Measurements from ENCODE around the gene ANKRD18A. TPM values are rescaled to one million over a fixed set of nuclear protein-coding genes. Genes with fewer than 3 reads are reported as not detected.

The ANKRD18A gene
- 32.3 TPM for total RNA-seq (ENCODE audit: unreplicated experiment)
- long read RNA-seq, partial matches to known transcripts: 0 of 1 reads
- long read RNA-seq, other reads (novel, unspliced or antisense): 1 of 1 reads

DNA sequence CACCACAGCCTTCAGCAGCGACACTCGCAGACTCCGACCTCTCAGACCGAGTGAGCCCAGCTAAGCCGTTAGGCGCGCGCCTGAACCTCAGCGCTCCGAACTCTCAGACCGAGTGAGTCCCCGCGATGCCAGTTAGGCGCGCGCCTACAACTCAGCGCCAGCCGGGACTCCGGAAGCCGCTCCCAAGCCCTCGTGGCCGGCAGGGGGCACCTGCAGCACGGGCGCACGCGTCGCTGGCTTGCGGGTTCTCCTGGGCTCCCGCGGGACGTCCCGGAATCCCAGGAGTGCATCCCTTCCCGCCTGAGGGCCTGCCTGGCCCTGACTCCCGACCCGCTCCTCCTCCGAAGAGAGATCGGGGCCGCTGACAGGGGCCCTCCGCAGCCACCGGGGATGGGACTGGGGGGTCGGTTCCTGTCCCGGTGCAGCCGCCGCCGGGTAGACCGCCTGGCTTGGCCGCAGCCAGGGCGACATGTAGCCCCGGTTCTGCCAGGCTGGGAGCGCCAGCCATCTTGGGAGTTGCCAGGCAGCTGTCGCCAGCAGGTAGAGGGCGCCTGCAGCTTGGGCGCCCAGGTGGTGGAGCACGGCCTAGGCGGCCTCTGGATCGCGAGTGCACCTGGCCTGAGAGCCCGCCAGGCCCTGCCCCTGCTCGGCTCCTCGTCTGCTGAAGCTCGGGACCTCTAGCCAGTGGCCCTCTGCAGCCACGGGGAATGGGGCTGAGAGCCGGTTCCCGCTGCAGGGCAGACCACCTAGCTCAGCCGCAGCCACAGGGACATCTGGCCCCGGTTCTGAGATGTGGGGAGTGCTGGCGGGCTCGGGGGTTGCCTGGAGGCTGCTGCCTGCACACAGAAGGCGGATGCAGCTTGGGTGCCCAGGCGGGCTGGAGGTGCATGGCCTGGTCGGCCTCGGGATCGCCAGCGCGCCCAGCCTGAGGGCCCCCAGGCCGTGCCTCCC is at the start of gene ANKRD18A:
TSS of gene ANKRD18A (minus strand) at position 114 of the 951 bp plus-strand sequence. CDS start 311 bp downstream, outside the sequence.
- H3K9me3 Mint-ChIP-seq (ENCODE audit: unreplicated experiment): peaks cover 13% of the 10 kb centered on the region
- peaks cover 22% of the 10 kb centered on the region for H3K36me3 Mint-ChIP-seq (ENCODE audit: unreplicated experiment)
- peak within 1 kb of the TSS; percentile 93 for H3K4me3 Mint-ChIP-seq (ENCODE audit: unreplicated experiment)
- peak within 1 kb of the TSS; percentile 59 for H3K27ac Mint-ChIP-seq (ENCODE audit: unreplicated experiment)
- peaks cover 11% of the 10 kb centered on the region for H3K27me3 Mint-ChIP-seq (ENCODE audit: unreplicated experiment)
- peaks cover 6% of the 10 kb centered on the region for H3K4me1 Mint-ChIP-seq (ENCODE audit: low read depth, unreplicated experiment)
- peak; percentile 95 for DNase-seq
- TF ChIP-seq, protein P1, sequence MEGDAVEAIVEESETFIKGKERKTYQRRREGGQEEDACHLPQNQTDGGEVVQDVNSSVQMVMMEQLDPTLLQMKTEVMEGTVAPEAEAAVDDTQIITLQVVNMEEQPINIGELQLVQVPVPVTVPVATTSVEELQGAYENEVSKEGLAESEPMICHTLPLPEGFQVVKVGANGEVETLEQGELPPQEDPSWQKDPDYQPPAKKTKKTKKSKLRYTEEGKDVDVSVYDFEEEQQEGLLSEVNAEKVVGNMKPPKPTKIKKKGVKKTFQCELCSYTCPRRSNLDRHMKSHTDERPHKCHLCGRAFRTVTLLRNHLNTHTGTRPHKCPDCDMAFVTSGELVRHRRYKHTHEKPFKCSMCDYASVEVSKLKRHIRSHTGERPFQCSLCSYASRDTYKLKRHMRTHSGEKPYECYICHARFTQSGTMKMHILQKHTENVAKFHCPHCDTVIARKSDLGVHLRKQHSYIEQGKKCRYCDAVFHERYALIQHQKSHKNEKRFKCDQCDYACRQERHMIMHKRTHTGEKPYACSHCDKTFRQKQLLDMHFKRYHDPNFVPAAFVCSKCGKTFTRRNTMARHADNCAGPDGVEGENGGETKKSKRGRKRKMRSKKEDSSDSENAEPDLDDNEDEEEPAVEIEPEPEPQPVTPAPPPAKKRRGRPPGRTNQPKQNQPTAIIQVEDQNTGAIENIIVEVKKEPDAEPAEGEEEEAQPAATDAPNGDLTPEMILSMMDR (IDR thresholded peaks at IDR 0.05; ENCODE audit: partially characterized antibody, unreplicated experiment): peak; percentile 83

DNA sequence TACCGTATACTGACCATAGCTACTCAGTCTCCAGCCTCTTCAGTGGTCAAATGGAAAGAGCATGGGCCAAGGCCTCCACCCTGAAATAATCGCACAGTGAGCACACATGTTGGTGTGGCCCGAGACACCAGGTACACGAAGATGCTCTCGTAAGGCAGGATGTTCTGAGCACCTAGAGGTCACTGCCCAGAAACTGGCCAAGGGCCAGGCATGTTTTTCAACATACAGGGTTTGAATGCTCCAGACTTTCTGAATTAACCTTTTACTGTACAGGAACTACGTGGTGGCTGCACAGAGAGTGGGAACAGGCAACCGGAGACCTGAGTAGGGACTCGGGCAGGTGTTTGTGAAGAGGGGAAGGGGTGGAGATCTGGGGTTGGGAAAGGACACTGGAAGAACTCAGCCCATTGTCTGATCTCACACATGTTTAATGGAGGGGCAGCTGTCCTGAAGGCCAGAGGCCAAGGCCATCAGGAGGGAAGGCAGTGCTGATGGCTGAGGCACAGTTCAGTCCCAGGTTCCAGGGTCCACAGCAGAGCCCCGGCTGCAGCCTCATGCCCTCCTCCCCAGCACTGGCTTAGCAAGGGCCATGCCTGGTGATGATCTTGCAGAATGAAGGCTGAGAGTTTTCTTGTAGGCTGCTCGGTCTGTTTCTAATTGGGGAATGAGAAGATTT is 48.5 kb upstream of the ANKRD18A start:
- no peaks in the 10 kb centered on the region for H3K36me3 Mint-ChIP-seq (ENCODE audit: unreplicated experiment)
- H3K27ac Mint-ChIP-seq (ENCODE audit: unreplicated experiment): no peak overlapping the region
- H3K4me1 Mint-ChIP-seq (ENCODE audit: low read depth, unreplicated experiment): peaks cover 23% of the 10 kb centered on the region
- no peak overlapping the region for H3K4me3 Mint-ChIP-seq (ENCODE audit: unreplicated experiment)
- H3K9me3 Mint-ChIP-seq (ENCODE audit: unreplicated experiment): no peaks in the 10 kb centered on the region
- TF ChIP-seq, protein P1 (IDR thresholded peaks at IDR 0.05; ENCODE audit: partially characterized antibody, unreplicated experiment): no peak
- no peaks in the 10 kb centered on the region for H3K27me3 Mint-ChIP-seq (ENCODE audit: unreplicated experiment)
- no peak for DNase-seq

DNA sequence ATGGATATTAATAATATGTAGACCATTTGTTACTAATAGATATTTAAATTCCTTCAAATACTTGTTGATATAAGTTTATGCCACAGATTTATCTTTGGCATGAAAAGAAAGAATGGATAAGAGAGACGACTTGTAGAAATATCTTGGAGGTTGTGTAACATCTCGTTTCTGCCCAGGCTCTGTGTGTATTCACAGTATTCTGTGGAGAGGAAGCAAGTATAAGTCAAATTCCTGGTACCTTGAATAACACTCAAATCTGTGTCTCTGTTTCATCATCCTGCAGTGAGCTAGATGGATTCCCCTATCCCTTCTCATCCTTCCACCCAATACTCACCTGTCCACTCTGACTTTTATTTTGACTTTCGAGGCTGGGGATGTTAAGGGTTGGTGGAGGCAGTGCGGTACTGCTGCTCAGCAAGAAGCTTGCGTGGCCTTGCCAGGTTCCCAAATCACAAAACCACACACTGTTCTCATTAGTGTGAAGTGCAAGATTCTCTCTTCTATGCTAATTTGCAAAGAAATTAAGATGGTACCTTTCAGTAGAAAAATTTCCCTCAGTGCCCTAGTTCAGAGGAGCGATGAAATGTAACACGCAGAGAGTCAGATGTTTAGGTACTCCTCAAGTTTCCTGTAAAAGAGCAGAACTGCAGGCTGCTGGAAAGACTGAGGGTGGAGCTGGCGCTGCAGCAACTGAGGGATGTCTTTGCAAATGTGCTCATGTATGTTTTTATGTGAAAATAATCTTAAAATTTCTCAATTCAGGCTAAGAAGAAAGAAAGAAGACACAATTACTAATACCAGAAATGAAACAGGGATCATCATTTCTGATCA is 42.6 kb upstream of the ANKRD18A start:
- Mint-ChIP-seq H3K9me3 (ENCODE audit: unreplicated experiment) (no peaks in the 10 kb centered on the region), H3K4me3 (ENCODE audit: unreplicated experiment) (no peak overlapping the region), H3K27me3 (ENCODE audit: unreplicated experiment) (no peaks in the 10 kb centered on the region), H3K27ac (ENCODE audit: unreplicated experiment) (no peak overlapping the region), H3K36me3 (ENCODE audit: unreplicated experiment) (no peaks in the 10 kb centered on the region), H3K4me1 (ENCODE audit: low read depth, unreplicated experiment) (no peaks in the 10 kb centered on the region)
- TF ChIP-seq, protein P1 (IDR thresholded peaks at IDR 0.05; ENCODE audit: partially characterized antibody, unreplicated experiment): no peak
- DNase-seq: peak; percentile 28

DNA sequence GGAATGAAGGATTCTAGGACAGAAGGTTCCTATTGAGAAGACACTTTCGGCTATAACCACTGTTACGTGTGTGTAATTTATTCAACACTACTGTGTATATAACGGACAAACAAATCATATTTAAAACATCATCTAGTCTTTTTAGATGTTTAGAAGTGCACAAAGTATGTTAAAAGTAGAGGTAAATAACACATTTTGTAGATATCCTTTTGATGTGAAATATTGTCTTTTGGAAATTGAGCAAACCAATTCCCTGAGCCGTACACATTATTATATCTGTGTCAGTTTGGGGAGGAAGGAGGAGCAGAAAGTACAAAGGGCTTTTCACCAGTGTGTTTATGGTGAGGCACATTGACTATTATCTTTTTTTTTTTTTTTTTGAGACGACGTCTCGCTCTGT is 39.1 kb upstream of the ANKRD18A start:
- Mint-ChIP-seq H3K9me3 (ENCODE audit: unreplicated experiment) (no peaks in the 10 kb centered on the region), H3K4me3 (ENCODE audit: unreplicated experiment) (no peak overlapping the region), H3K27ac (ENCODE audit: unreplicated experiment) (no peak overlapping the region), H3K4me1 (ENCODE audit: low read depth, unreplicated experiment) (peaks cover 6% of the 10 kb centered on the region), H3K36me3 (ENCODE audit: unreplicated experiment) (no peaks in the 10 kb centered on the region), H3K27me3 (ENCODE audit: unreplicated experiment) (peaks cover 3% of the 10 kb centered on the region)
- no peak for DNase-seq
- TF ChIP-seq, protein P1 (IDR thresholded peaks at IDR 0.05; ENCODE audit: partially characterized antibody, unreplicated experiment): no peak

Data from glutamatergic neuron (in vitro differentiated cells).